ENCODE measurements around the gene DDIT4. TPM values are rescaled to one million over a fixed set of nuclear protein-coding genes. Genes with fewer than 3 reads are reported as not detected.
A peak's percentile ranks its signal among the peaks of the same experiment; 100 is the strongest.

Gene DDIT4
- total and polyA plus RNA-seq, 9 of the 15 experiments (the other 6 are each of a cell fraction or from before 2014, with no cell fraction given) = 8.2 to 675 (median 159) TPM

- TF ChIP-seq ZNF280B (CRISPR knock-in tag; IDR thresholded peaks at IDR 0.05) (no peak), KDM4B (IDR thresholded peaks at IDR 0.05; ENCODE audit: borderline replicate concordance in 2 of 2, low read depth in 1 of 2) (no peak; a peak in 1 of 4 replicates), MLX (CRISPR knock-in tag; conservative IDR thresholded peaks at IDR 0.05) (no peak), HDAC2 (IDR thresholded peaks at IDR 0.05) (peak; percentile 97), MED1 (CRISPR knock-in tag; IDR thresholded peaks at IDR 0.05; ENCODE audit: borderline replicate concordance) (no peak), SMAD2 (IDR thresholded peaks at IDR 0.05; ENCODE audit: low read depth, low read length) (no peak), CCNT2 (IDR thresholded peaks at IDR 0.05; ENCODE audit: borderline replicate concordance, extremely low read depth, insufficient read length, low read depth, low read length) (peak; percentile 42), GATA2 (CRISPR knock-in tag; IDR thresholded peaks at IDR 0.05) (no peak), CREB3 (tag; conservative IDR thresholded peaks at IDR 0.05; ENCODE audit: low read depth) (peak; percentile 94), MIER1 (IDR thresholded peaks at IDR 0.05; ENCODE audit: low read depth) (no peak), POLR2AphosphoS5 (IDR thresholded peaks at IDR 0.05; ENCODE audit: control insufficient read depth, insufficient read depth, low read depth, low read length) (peak; percentile 54), E2F6 (IDR thresholded peaks at IDR 0.05; ENCODE audit: borderline replicate concordance in 1 of 2, extremely low read depth in 1 of 2, insufficient read depth in 1 of 2, insufficient read length in 1 of 2, low read depth in 1 of 2, low read length in 1 of 2, poor library complexity in 1 of 2, severe bottlenecking in 1 of 2) (peak in 1 of 2 experiments; percentile 21), ATF4 (CRISPR knock-in tag; IDR thresholded peaks at IDR 0.05) (peak; percentile 66; the same call in 1 of the 2 replicates), ZNF584 (CRISPR knock-in tag; IDR thresholded peaks at IDR 0.05; ENCODE audit: low read depth) (peak; percentile 75; the same call in 1 of the 2 replicates), ZNF696 (CRISPR knock-in tag; conservative IDR thresholded peaks at IDR 0.05) (no peak), IRF1 (CRISPR knock-in tag; IDR thresholded peaks at IDR 0.05; ENCODE audit: borderline replicate concordance) (no peak), NR1H2 (CRISPR knock-in tag; IDR thresholded peaks at IDR 0.05) (no peak), BCL6 (CRISPR knock-in tag; IDR thresholded peaks at IDR 0.05) (peak; percentile 72; the same call in 1 of the 2 replicates)
These were observed 34.7 kb downstream of the DDIT4 start (continued) for GRCh38 chr10:72308320-72308987.
